ENCODE results near the gene AADACL4. TPM values are rescaled to one million over a fixed set of nuclear protein-coding genes. Genes with fewer than 3 reads are reported as not detected.

AADACL4 gene
- total and polyA plus RNA-seq, 2 experiments from 2014 or later = not detected

DNA sequence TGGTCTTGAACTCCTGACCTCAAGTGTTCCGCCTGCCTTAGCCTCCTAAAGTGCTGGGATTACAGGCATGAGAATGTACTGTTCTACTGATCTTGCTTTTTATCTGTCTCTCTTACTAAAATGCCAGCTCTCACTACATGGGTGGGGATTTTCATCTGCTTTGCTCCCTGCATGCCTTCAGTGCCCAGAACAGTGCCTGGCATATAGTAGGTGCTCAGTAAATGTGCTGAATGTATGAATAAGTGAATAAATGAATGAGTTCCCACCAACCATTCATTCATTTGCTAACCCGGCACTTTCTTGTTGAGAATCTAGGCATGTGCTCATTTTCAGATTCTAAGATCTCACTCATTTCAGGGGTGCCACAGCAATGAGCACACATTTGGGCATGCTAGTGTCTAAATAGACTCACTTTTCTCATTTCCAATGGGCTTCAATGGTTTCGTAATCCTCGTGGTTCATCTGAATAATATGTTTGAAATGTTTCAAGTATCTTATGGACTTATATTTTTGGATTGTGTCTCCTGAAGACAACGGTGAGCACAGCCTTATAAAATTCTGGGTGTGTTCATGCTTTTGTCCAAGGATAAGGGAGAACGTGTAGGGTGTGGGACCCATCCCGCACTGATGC lies 33.5 kb upstream of the AADACL4 start:
- Mint-ChIP-seq H3K27ac (no peak overlapping the region), H3K4me1 (peaks cover 37% of the 10 kb centered on the region), H3K36me3 (ENCODE audit: low read depth) (peaks cover 52% of the 10 kb centered on the region), H3K9me3 (no peaks in the 10 kb centered on the region), H3K27me3 (ENCODE audit: insufficient read depth, low read depth, poor library complexity) (peaks cover 9% of the 10 kb centered on the region), H3K4me3 (no peak overlapping the region)
- DNase-seq (ENCODE audit: low spot score) (no peak), ATAC-seq (no peak)
- Histone ChIP-seq H3K79me2 (replicated peaks; ENCODE audit: insufficient read depth) (peaks cover 79% of the 10 kb centered on the region), H3K27me3 (ENCODE audit: insufficient read depth) (no peaks in the 10 kb centered on the region), H2AFZ (no peak overlapping the region), H3F3A (replicated peaks; ENCODE audit: low read depth) (0 out of 2 replicates have a peak, but pooled peaks cover 4% of the 10 kb centered on the region), H3K4me2 (no peak overlapping the region), H3K27ac (ENCODE audit: low read depth) (no peak overlapping the region), H3K36me3 (ENCODE audit: insufficient read depth) (0 out of 2 replicates have a peak, but pooled peaks cover 3% of the 10 kb centered on the region), H3K4me1 (ENCODE audit: insufficient read depth) (peaks cover 18% of the 10 kb centered on the region), H3K4me3 (no peak overlapping the region), H4K20me1 (replicated peaks; ENCODE audit: insufficient read depth) (no peaks in the 10 kb centered on the region; the same call in 1 of the 2 replicates), H3K9me2 (ENCODE audit: insufficient read depth) (no peaks in the 10 kb centered on the region)
- TF ChIP-seq JUNB (IDR thresholded peaks at IDR 0.05; ENCODE audit: unreplicated experiment) (no peak), EZH2 (IDR thresholded peaks at IDR 0.05; ENCODE audit: low read depth, unreplicated experiment) (no peak), ZNF331 (CRISPR knock-in tag; IDR thresholded peaks at IDR 0.05; ENCODE audit: low read depth) (no peak), CREB1 (CRISPR knock-in tag; IDR thresholded peaks at IDR 0.05; ENCODE audit: low read depth) (no peak), ETS1 (IDR thresholded peaks at IDR 0.05) (no peak), ZNF114 (CRISPR knock-in tag; IDR thresholded peaks at IDR 0.05) (no peak), POLR2AphosphoS5 (IDR thresholded peaks at IDR 0.05; ENCODE audit: low read depth) (no peak), NANOG (IDR thresholded peaks at IDR 0.05; ENCODE audit: borderline replicate concordance) (no peak), REST (IDR thresholded peaks at IDR 0.05; ENCODE audit: unreplicated experiment) (no peak), STAT1 (IDR thresholded peaks at IDR 0.05; ENCODE audit: unreplicated experiment) (no peak), EZH2phosphoT487 (IDR thresholded peaks at IDR 0.05; ENCODE audit: unreplicated experiment) (no peak)
- TF ChIP-seq, protein P1, sequence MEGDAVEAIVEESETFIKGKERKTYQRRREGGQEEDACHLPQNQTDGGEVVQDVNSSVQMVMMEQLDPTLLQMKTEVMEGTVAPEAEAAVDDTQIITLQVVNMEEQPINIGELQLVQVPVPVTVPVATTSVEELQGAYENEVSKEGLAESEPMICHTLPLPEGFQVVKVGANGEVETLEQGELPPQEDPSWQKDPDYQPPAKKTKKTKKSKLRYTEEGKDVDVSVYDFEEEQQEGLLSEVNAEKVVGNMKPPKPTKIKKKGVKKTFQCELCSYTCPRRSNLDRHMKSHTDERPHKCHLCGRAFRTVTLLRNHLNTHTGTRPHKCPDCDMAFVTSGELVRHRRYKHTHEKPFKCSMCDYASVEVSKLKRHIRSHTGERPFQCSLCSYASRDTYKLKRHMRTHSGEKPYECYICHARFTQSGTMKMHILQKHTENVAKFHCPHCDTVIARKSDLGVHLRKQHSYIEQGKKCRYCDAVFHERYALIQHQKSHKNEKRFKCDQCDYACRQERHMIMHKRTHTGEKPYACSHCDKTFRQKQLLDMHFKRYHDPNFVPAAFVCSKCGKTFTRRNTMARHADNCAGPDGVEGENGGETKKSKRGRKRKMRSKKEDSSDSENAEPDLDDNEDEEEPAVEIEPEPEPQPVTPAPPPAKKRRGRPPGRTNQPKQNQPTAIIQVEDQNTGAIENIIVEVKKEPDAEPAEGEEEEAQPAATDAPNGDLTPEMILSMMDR (conservative IDR thresholded peaks at IDR 0.05; ENCODE audit: low read depth in 2 of 2) = no peak
- TF ChIP-seq, protein P2, sequence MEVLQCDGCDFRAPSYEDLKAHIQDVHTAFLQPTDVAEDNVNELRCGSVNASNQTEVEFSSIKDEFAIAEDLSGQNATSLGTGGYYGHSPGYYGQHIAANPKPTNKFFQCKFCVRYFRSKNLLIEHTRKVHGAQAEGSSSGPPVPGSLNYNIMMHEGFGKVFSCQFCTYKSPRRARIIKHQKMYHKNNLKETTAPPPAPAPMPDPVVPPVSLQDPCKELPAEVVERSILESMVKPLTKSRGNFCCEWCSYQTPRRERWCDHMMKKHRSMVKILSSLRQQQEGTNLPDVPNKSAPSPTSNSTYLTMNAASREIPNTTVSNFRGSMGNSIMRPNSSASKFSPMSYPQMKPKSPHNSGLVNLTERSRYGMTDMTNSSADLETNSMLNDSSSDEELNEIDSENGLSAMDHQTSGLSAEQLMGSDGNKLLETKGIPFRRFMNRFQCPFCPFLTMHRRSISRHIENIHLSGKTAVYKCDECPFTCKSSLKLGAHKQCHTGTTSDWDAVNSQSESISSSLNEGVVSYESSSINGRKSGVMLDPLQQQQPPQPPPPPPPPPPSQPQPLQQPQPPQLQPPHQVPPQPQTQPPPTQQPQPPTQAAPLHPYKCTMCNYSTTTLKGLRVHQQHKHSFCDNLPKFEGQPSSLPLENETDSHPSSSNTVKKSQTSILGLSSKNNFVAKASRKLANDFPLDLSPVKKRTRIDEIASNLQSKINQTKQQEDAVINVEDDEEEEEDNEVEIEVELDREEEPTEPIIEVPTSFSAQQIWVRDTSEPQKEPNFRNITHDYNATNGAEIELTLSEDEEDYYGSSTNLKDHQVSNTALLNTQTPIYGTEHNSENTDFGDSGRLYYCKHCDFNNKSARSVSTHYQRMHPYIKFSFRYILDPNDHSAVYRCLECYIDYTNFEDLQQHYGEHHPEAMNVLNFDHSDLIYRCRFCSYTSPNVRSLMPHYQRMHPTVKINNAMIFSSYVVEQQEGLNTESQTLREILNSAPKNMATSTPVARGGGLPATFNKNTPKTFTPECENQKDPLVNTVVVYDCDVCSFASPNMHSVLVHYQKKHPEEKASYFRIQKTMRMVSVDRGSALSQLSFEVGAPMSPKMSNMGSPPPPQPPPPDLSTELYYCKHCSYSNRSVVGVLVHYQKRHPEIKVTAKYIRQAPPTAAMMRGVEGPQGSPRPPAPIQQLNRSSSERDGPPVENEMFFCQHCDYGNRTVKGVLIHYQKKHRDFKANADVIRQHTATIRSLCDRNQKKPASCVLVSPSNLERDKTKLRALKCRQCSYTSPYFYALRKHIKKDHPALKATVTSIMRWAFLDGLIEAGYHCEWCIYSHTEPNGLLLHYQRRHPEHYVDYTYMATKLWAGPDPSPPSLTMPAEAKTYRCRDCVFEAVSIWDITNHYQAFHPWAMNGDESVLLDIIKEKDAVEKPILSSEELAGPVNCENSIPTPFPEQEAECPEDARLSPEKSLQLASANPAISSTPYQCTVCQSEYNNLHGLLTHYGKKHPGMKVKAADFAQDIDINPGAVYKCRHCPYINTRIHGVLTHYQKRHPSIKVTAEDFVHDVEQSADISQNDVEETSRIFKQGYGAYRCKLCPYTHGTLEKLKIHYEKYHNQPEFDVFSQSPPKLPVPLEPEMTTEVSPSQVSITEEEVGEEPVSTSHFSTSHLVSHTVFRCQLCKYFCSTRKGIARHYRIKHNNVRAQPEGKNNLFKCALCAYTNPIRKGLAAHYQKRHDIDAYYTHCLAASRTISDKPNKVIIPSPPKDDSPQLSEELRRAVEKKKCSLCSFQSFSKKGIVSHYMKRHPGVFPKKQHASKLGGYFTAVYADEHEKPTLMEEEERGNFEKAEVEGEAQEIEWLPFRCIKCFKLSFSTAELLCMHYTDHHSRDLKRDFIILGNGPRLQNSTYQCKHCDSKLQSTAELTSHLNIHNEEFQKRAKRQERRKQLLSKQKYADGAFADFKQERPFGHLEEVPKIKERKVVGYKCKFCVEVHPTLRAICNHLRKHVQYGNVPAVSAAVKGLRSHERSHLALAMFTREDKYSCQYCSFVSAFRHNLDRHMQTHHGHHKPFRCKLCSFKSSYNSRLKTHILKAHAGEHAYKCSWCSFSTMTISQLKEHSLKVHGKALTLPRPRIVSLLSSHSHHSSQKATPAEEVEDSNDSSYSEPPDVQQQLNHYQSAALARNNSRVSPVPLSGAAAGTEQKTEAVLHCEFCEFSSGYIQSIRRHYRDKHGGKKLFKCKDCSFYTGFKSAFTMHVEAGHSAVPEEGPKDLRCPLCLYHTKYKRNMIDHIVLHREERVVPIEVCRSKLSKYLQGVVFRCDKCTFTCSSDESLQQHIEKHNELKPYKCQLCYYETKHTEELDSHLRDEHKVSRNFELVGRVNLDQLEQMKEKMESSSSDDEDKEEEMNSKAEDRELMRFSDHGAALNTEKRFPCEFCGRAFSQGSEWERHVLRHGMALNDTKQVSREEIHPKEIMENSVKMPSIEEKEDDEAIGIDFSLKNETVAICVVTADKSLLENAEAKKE (CRISPR knock-in tag; IDR thresholded peaks at IDR 0.05) = no peak

All from GM23338 (cell line).